K562 (cell line): ENCODE data around the gene CALY. TPM values are rescaled to one million over a fixed set of nuclear protein-coding genes. Genes with fewer than 3 reads are reported as not detected.

ENCODE experiments used
- DIDO1 ChIP-seq: fragments of 450-650 bp; IDR thresholded peaks from 2 replicates; pipeline ENCODE4 v1.6.1; 2016; ENCODE audit warnings: low read depth, missing biosample characterization, missing genetic modification characterization
- FOS ChIP-seq: IDR thresholded peaks from 3 replicates; pipeline ENCODE4 v1.6.1; 2011; ENCODE audit not compliant: insufficient read length; ENCODE audit errors: extremely low read depth
- GMEB1 ChIP-seq: fragments of 250-450 bp; sonication (Bioruptor Pico); IDR thresholded peaks from 2 replicates; pipeline ENCODE4 v1.4.0; 2020; ENCODE audit warnings: mild to moderate bottlenecking
- KAT2B ChIP-seq: IDR thresholded peaks from one replicate; pipeline ENCODE4 v1.6.1; 2012; ENCODE audit warnings: low read depth, mild to moderate bottlenecking, control low read depth, inconsistent platforms, low read length, moderate library complexity
- POLR2AphosphoS2 ChIP-seq: IDR thresholded peaks from 2 replicates; pipeline ENCODE4 v1.6.1; 2012; ENCODE audit warnings: low read length, improper control_type of control experiment
- POLR2G ChIP-seq: fragments of 200-400 bp; formaldehyde crosslinking; IDR thresholded peaks from 2 replicates; pipeline ENCODE4 v1.6.1; 2017; ENCODE audit warnings: low read depth, mild to moderate bottlenecking, antibody characterized with exemption, low read length, moderate library complexity
- SLC30A9 ChIP-seq: fragments of 250-450 bp; sonication (Bioruptor Pico); IDR thresholded peaks from 2 replicates; pipeline ENCODE4 v1.8.0; 2022; ENCODE audit warnings: mild to moderate bottlenecking, moderate library complexity
- SMARCE1 ChIP-seq: fragments of 450-650 bp; IDR thresholded peaks from 2 replicates; pipeline ENCODE4 v1.7.1; 2016; ENCODE audit warnings: mild to moderate bottlenecking
- STAG1 ChIP-seq: sonication (generic); formaldehyde crosslinking; IDR thresholded peaks from 2 replicates; pipeline ENCODE4 v1.5.0; 2020; ENCODE audit warnings: missing genetic modification reagents, borderline replicate concordance
- YBX1 ChIP-seq: fragments of 450-650 bp; IDR thresholded peaks from 2 replicates; pipeline ENCODE4 v1.7.1; 2016; ENCODE audit warnings: mild to moderate bottlenecking
- ZNF239 ChIP-seq: fragments of 250-450 bp; sonication (Bioruptor Pico); IDR thresholded peaks from 2 replicates; pipeline ENCODE4 v1.4.0; 2020; ENCODE audit warnings: mild to moderate bottlenecking
- ZNF644 ChIP-seq: fragments of 200-800 bp; sonication (Bioruptor generic); IDR thresholded peaks from 2 replicates; pipeline ENCODE4 v1.6.1; 2016; ENCODE audit warnings: low read depth, missing genetic modification characterization, missing compliant biosample characterization
- polyA plus RNA-seq, 8 experiments: library from polyadenylated mRNA; depleted of rRNA in 4 of 8; stranded (reverse) in 5 of 8; unstranded in 3 of 8; fragments of >200 nt; fragmentation: Nextera tagmentation in 2 of 8; fragmentation: Illumina TruSeq in 1 of 8; extraction: Ambion mirVana in 2 of 8; extraction: Trizol in 1 of 8; gene quantifications; 2 replicates each; pipeline versions ENCODE4 v1.2.1 to v1.2.3, GENCODE V29; 2011 to 2014; ENCODE audit warnings: inconsistent platforms in 1 of 8, missing spikeins in 1 of 8
- total RNA-seq, 7 experiments: library from RNA; depleted of rRNA in 6 of 7; stranded (reverse); fragments of >200 nt in 6 of 7; fragmentation: Illumina TruSeq in 2 of 7; extraction: Trizol in 2 of 7; gene quantifications; 2 replicates each; pipeline versions ENCODE4 v1.2.1 to v1.2.3, GENCODE V29; 2011 to 2021; ENCODE audit warnings: low replicate concordance in 1 of 7
- TF ChIP-seq, protein P1 (sequence below), 3 experiments: IDR thresholded peaks in 2 of 3; conservative IDR thresholded peaks in 1 of 3; 2 replicates each; pipeline ENCODE4 v1.5.1; 2011 to 2012; ENCODE audit warnings: low read length in 3 of 3, mild to moderate bottlenecking in 3 of 3, control low read depth in 2 of 3, improper control_type of control experiment in 1 of 3, inconsistent platforms in 1 of 3, low read depth in 1 of 3, mixed read lengths in 1 of 3, moderate library complexity in 1 of 3; ENCODE audit not compliant: insufficient read depth in 2 of 3
- TF ChIP-seq, protein P2 (sequence below): fragments of 250-450 bp; sonication (Bioruptor Pico); IDR thresholded peaks from 2 replicates; pipeline ENCODE4 v1.8.0; 2021; ENCODE audit warnings: borderline replicate concordance, mild to moderate bottlenecking, moderate library complexity; ENCODE audit not compliant: poor library complexity, severe bottlenecking
- TF ChIP-seq, protein P3 (sequence below): sonication (generic); formaldehyde crosslinking; IDR thresholded peaks from 2 replicates; pipeline ENCODE4 v1.8.1; 2023; ENCODE audit warnings: mild to moderate bottlenecking, missing genetic modification reagents, moderate library complexity
- TF ChIP-seq, protein P4 (sequence below): fragments of 250-450 bp; sonication (Bioruptor Pico); IDR thresholded peaks from 2 replicates; pipeline ENCODE4 v1.8.0; 2021; ENCODE audit warnings: moderate library complexity, mild to moderate bottlenecking, inconsistent platforms

Gene CALY
- total and polyA plus RNA-seq, 9 of the 15 experiments (the other 6 are each of a cell fraction or from before 2014, with no cell fraction given) = not detected

- no peak for TF ChIP-seq GMEB1 (CRISPR knock-in tag)
- TF ChIP-seq, protein P1, sequence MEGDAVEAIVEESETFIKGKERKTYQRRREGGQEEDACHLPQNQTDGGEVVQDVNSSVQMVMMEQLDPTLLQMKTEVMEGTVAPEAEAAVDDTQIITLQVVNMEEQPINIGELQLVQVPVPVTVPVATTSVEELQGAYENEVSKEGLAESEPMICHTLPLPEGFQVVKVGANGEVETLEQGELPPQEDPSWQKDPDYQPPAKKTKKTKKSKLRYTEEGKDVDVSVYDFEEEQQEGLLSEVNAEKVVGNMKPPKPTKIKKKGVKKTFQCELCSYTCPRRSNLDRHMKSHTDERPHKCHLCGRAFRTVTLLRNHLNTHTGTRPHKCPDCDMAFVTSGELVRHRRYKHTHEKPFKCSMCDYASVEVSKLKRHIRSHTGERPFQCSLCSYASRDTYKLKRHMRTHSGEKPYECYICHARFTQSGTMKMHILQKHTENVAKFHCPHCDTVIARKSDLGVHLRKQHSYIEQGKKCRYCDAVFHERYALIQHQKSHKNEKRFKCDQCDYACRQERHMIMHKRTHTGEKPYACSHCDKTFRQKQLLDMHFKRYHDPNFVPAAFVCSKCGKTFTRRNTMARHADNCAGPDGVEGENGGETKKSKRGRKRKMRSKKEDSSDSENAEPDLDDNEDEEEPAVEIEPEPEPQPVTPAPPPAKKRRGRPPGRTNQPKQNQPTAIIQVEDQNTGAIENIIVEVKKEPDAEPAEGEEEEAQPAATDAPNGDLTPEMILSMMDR (IDR thresholded peaks at IDR 0.05 in 2 of 3, conservative IDR thresholded peaks at IDR 0.05 in 1 of 3; ENCODE audit: insufficient read depth in 2 of 3, low read depth in 1 of 3, low read length in 3 of 3) = peak; percentile 22 to 47 (median 42); a peak in 4 of 6 replicates
- no peak for TF ChIP-seq SMARCE1
- TF ChIP-seq POLR2AphosphoS2 = 0 out of 2 replicates have a peak, but pooled peaks have one; percentile 32
- no peak for TF ChIP-seq SLC30A9 (CRISPR knock-in tag)
- TF ChIP-seq DIDO1 = no peak
- TF ChIP-seq, protein P2, sequence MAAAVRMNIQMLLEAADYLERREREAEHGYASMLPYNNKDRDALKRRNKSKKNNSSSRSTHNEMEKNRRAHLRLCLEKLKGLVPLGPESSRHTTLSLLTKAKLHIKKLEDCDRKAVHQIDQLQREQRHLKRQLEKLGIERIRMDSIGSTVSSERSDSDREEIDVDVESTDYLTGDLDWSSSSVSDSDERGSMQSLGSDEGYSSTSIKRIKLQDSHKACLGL = no peak
- no peak for TF ChIP-seq YBX1
- TF ChIP-seq POLR2G = peak; percentile 56; the same call in 1 of the 2 replicates
- no peak for TF ChIP-seq STAG1 (CRISPR knock-in tag)
- TF ChIP-seq, protein P3, sequence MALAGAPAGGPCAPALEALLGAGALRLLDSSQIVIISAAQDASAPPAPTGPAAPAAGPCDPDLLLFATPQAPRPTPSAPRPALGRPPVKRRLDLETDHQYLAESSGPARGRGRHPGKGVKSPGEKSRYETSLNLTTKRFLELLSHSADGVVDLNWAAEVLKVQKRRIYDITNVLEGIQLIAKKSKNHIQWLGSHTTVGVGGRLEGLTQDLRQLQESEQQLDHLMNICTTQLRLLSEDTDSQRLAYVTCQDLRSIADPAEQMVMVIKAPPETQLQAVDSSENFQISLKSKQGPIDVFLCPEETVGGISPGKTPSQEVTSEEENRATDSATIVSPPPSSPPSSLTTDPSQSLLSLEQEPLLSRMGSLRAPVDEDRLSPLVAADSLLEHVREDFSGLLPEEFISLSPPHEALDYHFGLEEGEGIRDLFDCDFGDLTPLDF = no peak
- TF ChIP-seq KAT2B = no peak
- TF ChIP-seq FOS = no peak
- TF ChIP-seq, protein P4, sequence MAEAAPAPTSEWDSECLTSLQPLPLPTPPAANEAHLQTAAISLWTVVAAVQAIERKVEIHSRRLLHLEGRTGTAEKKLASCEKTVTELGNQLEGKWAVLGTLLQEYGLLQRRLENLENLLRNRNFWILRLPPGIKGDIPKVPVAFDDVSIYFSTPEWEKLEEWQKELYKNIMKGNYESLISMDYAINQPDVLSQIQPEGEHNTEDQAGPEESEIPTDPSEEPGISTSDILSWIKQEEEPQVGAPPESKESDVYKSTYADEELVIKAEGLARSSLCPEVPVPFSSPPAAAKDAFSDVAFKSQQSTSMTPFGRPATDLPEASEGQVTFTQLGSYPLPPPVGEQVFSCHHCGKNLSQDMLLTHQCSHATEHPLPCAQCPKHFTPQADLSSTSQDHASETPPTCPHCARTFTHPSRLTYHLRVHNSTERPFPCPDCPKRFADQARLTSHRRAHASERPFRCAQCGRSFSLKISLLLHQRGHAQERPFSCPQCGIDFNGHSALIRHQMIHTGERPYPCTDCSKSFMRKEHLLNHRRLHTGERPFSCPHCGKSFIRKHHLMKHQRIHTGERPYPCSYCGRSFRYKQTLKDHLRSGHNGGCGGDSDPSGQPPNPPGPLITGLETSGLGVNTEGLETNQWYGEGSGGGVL (CRISPR knock-in tag) = no peak
- no peak for TF ChIP-seq ZNF644
- no peak for TF ChIP-seq ZNF239 (CRISPR knock-in tag)
Measured at GRCh38 chr10:133351408-133352318, 15.0 kb upstream of the CALY start (continued).
